NOMO-1 treated with DMSO at 0.1 percent for 48 hours (cell line): ENCODE results near the gene EXT2.

Experiments used
- DNase-seq: peaks from one replicate; lab custom pipeline; 2025; ENCODE audit not compliant: unreplicated experiment; lab: John Stamatoyannopoulos, UW

Gene EXT2

GRCh38 chr11:44263738-44264437 lies 168.4 kb downstream of the EXT2 start:
- DNase-seq: no peak

GRCh38 chr11:44264438-44264749 lies 168.9 kb downstream of the EXT2 start:
- DNase-seq: no peak

GRCh38 chr11:44264761-44265160 lies 169.3 kb downstream of the EXT2 start:
- no peak for DNase-seq

GRCh38 chr11:44266056-44266780 lies 170.7 kb downstream of the EXT2 start:
- no peak for DNase-seq

GRCh38 chr11:44267006-44267749 lies 171.7 kb downstream of the EXT2 start:
- DNase-seq: no peak

- no peak for DNase-seq
Measured at GRCh38 chr11:44267750-44268613, 172.5 kb downstream of the EXT2 start.

GRCh38 chr11:44268614-44269080 lies 173.2 kb downstream of the EXT2 start:
- DNase-seq: no peak

GRCh38 chr11:44269369-44270351 lies 174.2 kb downstream of the EXT2 start:
- no peak for DNase-seq

- DNase-seq: no peak
Measured at GRCh38 chr11:44270403-44271273, 175.2 kb downstream of the EXT2 start.

- DNase-seq: no peak
Measured at GRCh38 chr11:44271286-44271685, 175.8 kb downstream of the EXT2 start.

GRCh38 chr11:44274404-44274803 lies 178.9 kb downstream of the EXT2 start:
- no peak for DNase-seq

GRCh38 chr11:44275241-44275640 lies 179.8 kb downstream of the EXT2 start:
- no peak for DNase-seq

GRCh38 chr11:44275961-44276550 lies 180.6 kb downstream of the EXT2 start:
- no peak for DNase-seq

- DNase-seq: no peak
Measured at GRCh38 chr11:44277196-44278090, 182.0 kb downstream of the EXT2 start.

- DNase-seq: no peak
Measured at GRCh38 chr11:44279483-44279882, 184.0 kb downstream of the EXT2 start.

GRCh38 chr11:44280257-44280656 lies 184.8 kb downstream of the EXT2 start:
- no peak for DNase-seq

- DNase-seq: no peak
Measured at GRCh38 chr11:44281151-44281550, 185.7 kb downstream of the EXT2 start.

- no peak for DNase-seq
Measured at GRCh38 chr11:44282620-44283019, 187.1 kb downstream of the EXT2 start.
